ENCODE results near the gene OR51L1.
"Not testable (repeated sequence)": the region's sequence is repeated elsewhere in the genome, so short reads cannot be mapped to it uniquely, and the experiment has no call there.

OR51L1 gene, protein sequence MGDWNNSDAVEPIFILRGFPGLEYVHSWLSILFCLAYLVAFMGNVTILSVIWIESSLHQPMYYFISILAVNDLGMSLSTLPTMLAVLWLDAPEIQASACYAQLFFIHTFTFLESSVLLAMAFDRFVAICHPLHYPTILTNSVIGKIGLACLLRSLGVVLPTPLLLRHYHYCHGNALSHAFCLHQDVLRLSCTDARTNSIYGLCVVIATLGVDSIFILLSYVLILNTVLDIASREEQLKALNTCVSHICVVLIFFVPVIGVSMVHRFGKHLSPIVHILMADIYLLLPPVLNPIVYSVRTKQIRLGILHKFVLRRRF

GRCh38 chr11:4994551-4994950, at the start of gene OR51L1:
OR51L1 (plus strand) TSS chr11:4994851; CDS start chr11:4998983, 4,132 bp downstream.
- TF ChIP-seq, protein P1, sequence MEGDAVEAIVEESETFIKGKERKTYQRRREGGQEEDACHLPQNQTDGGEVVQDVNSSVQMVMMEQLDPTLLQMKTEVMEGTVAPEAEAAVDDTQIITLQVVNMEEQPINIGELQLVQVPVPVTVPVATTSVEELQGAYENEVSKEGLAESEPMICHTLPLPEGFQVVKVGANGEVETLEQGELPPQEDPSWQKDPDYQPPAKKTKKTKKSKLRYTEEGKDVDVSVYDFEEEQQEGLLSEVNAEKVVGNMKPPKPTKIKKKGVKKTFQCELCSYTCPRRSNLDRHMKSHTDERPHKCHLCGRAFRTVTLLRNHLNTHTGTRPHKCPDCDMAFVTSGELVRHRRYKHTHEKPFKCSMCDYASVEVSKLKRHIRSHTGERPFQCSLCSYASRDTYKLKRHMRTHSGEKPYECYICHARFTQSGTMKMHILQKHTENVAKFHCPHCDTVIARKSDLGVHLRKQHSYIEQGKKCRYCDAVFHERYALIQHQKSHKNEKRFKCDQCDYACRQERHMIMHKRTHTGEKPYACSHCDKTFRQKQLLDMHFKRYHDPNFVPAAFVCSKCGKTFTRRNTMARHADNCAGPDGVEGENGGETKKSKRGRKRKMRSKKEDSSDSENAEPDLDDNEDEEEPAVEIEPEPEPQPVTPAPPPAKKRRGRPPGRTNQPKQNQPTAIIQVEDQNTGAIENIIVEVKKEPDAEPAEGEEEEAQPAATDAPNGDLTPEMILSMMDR (IDR thresholded peaks at IDR 0.05; ENCODE audit: extremely low read depth, missing control alignments): no peak
- no peak for DNase-seq (ENCODE audit: low spot score)

DNA sequence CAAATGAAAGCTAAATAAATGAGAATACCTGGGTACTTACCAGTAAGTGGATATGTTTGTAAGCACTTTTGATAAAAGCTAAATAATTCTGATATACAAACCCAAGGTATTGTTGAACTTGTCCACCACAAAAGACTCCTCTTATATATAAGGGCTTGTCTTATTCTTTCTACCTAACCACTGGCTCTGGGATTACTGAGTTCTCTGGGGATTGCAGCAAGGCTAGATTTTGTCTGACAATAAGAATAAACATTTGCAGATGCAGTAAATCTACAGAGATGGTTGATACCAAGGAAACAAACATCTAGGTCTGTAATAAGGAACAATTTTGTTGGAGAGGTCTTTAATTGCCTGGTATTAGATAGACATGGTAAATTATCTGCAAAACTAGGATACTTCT, 47.1 kb upstream of the OR51L1 start, which contains the start of gene OR51A4:
Gene OR51A4 (minus strand): TSS at position 101 of the 400 bp plus-strand sequence. CDS start 505 bp downstream, outside the sequence.
- TF ChIP-seq, protein P1 (IDR thresholded peaks at IDR 0.05; ENCODE audit: extremely low read depth, missing control alignments): no peak
- DNase-seq (ENCODE audit: low spot score): no peak

GRCh38 chr11:4955613-4956012, 39.0 kb upstream of the OR51L1 start, which contains the start of gene OR51A2:
OR51A2 (minus strand) TSS chr11:4955713; CDS start chr11:4955713, 0 bp downstream.
- DNase-seq (ENCODE audit: low spot score): not testable (repeated sequence)

DNA sequence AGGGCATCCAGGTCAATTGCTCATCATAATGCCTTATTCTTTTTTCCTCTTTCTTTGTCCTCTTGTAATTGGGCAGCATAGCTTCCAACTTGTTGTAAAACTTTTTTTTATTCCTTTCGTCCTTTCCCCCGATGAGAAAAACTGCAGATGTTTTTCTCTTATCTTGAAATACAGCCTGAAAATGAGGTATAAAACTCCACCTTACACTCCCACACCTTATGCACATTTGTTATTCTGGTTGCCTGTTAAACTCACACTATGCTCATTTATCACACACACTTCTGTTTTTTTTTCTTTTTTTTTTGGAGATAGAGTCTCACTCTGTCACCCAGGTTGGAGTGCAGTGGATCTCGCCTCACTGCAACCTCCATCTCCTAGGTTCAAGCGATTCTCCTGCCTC, 37.3 kb upstream of the OR51L1 start:
- TF ChIP-seq, protein P1 (IDR thresholded peaks at IDR 0.05; ENCODE audit: extremely low read depth, missing control alignments): no peak
- DNase-seq (ENCODE audit: low spot score): no peak

- TF ChIP-seq, protein P1 (IDR thresholded peaks at IDR 0.05; ENCODE audit: extremely low read depth, missing control alignments): no peak
- no peak for DNase-seq (ENCODE audit: low spot score)
These were observed 33.8 kb upstream of the OR51L1 start for GRCh38 chr11:4960877-4961276.

GRCh38 chr11:4962816-4963215, 31.8 kb upstream of the OR51L1 start:
- DNase-seq (ENCODE audit: low spot score): no peak
- TF ChIP-seq, protein P1 (IDR thresholded peaks at IDR 0.05; ENCODE audit: extremely low read depth, missing control alignments): no peak

GRCh38 chr11:4975436-4975835, 19.2 kb upstream of the OR51L1 start:
- TF ChIP-seq, protein P1 (IDR thresholded peaks at IDR 0.05; ENCODE audit: extremely low read depth, missing control alignments): no peak
- DNase-seq (ENCODE audit: low spot score): no peak

DNA sequence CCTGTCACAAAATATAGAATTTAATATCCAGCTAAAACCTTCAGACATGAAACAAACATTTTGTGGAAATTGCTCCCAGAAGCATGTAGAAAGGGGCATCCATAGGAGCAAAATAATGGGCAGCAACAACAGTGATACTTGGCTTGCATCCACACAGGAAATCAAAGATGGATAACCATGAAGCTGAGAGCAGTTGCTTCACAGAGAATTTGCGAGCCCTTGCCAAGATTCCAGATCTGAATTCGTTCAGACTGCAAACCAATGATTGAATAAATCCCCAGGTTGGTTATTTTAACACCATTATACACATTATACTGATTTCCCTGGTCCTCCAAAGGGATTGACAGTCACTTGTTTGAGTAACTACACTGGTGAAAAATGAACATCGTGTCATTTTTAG, 15.6 kb upstream of the OR51L1 start:
- DNase-seq (ENCODE audit: low spot score): no peak
- TF ChIP-seq, protein P1 (IDR thresholded peaks at IDR 0.05; ENCODE audit: extremely low read depth, missing control alignments): no peak

All from GM20000 (cell line).